Lower lobe of right lung (tissue), 2 donors: ENCODE results near the gene PLXNA4. TPM values are rescaled to one million over a fixed set of nuclear protein-coding genes. Genes with fewer than 3 reads are reported as not detected.

Source experiments
- ATAC-seq, 2 donors: fragments of 200-7000 bp; cut with Tn5 transposase; one replicate each; pipeline ENCODE4 v1.9.1; 2020 to 2022; ENCODE audit warnings: mild to moderate bottlenecking in 2 of 2, moderate library complexity in 2 of 2
- DNase-seq: peaks from one replicate; pipeline ENCODE4 v3.0.0-alpha.2; 2020
- H3K27ac ChIP-seq: fragments of 200-600 bp; one replicate; pipeline ENCODE4 v1.8.0; 2022
- H3K27me3 ChIP-seq: fragments of 200-600 bp; one replicate; pipeline ENCODE4 v1.8.0; 2022; ENCODE audit warnings: low read depth
- H3K36me3 ChIP-seq: fragments of 200-600 bp; one replicate; pipeline ENCODE4 v1.8.0; 2022; ENCODE audit warnings: mild to moderate bottlenecking
- H3K4me1 ChIP-seq: fragments of 200-600 bp; one replicate; pipeline ENCODE4 v1.8.0; 2022
- H3K4me3 ChIP-seq: fragments of 200-600 bp; one replicate; pipeline ENCODE4 v1.8.0; 2022; ENCODE audit warnings: mild to moderate bottlenecking
- H3K9me3 ChIP-seq: fragments of 200-600 bp; one replicate; pipeline ENCODE4 v1.8.0; 2022
- CTCF ChIP-seq: fragments of 200-600 bp; IDR thresholded peaks from one replicate; pipeline ENCODE4 v1.8.0; 2022; ENCODE audit warnings: antibody characterized with exemption, mild to moderate bottlenecking
- intact Hi-C: fragments of 100-400 bp; cut with DNase I; formaldehyde crosslinking; loops from one replicate; pipeline ENCODE4 v1.11.0; 2022
- total RNA-seq: library from RNA; stranded (reverse); fragmentation: NEBNext Ultra II Directional; extraction: Animal tissue kit (Norgen Biotek cat#: 25700); gene quantifications from one replicate; pipeline ENCODE4 v1.2.1, GENCODE V29; 2021
- donor health status: DM: no; HTN: yes; CAD: no; lungs with severe emphysema.

Gene PLXNA4
- total RNA-seq, 1 donor from 2014 or later, result 4.3 TPM

GRCh38 chr7:132318352-132319318, 257.6 kb downstream of the PLXNA4 start:
- DNase-seq, result peak; percentile 86
- Histone ChIP-seq H3K4me3 (no peak overlapping the region), H3K27me3 (peaks cover 10% of the 10 kb centered on the region), H3K4me1 (peaks cover 8% of the 10 kb centered on the region), H3K36me3 (no peaks in the 10 kb centered on the region), H3K9me3 (no peaks in the 10 kb centered on the region), H3K27ac (no peak overlapping the region)
- peak; percentile 88 to 92 for ATAC-seq
- intact Hi-C loops, result loop anchor here (5.0 kb wide), 1 partner anchor 264 kb away; no protein-coding TSS in a partner anchor
- TF ChIP-seq CTCF, result peak; percentile 88

- no peak for ATAC-seq
- Histone ChIP-seq H3K9me3 (no peaks in the 10 kb centered on the region), H3K27me3 (peaks cover 10% of the 10 kb centered on the region), H3K4me1 (peaks cover 8% of the 10 kb centered on the region), H3K27ac (no peak overlapping the region), H3K4me3 (no peak overlapping the region), H3K36me3 (no peaks in the 10 kb centered on the region)
- intact Hi-C loops, result loop anchor here (5.0 kb wide), 1 partner anchor 264 kb away; no protein-coding TSS in a partner anchor
- DNase-seq, result no peak
- TF ChIP-seq CTCF, result no peak
Observed at GRCh38 chr7:132317701-132318351, 258.4 kb downstream of the PLXNA4 start.

GRCh38 chr7:132312531-132313055, 263.7 kb downstream of the PLXNA4 start:
- DNase-seq (no peak), ATAC-seq (no peak)
- TF ChIP-seq CTCF, result no peak
- H3K4me1 ChIP-seq, result no peaks in the 10 kb centered on the region
- H3K36me3 ChIP-seq, result no peaks in the 10 kb centered on the region
- H3K27me3 ChIP-seq, result no peaks in the 10 kb centered on the region
- intact Hi-C loops, result no loop called here
- no peak overlapping the region for H3K27ac ChIP-seq
- no peak overlapping the region for H3K4me3 ChIP-seq
- H3K9me3 ChIP-seq, result no peaks in the 10 kb centered on the region

GRCh38 chr7:132311733-132312132, 264.5 kb downstream of the PLXNA4 start:
- Histone ChIP-seq H3K4me1 (no peaks in the 10 kb centered on the region), H3K9me3 (no peaks in the 10 kb centered on the region), H3K27me3 (no peaks in the 10 kb centered on the region), H3K27ac (no peak overlapping the region), H3K36me3 (no peaks in the 10 kb centered on the region), H3K4me3 (no peak overlapping the region)
- DNase-seq (no peak), ATAC-seq (no peak)
- no peak for TF ChIP-seq CTCF
- intact Hi-C loops, result no loop called here

GRCh38 chr7:132309102-132309805, 267.0 kb downstream of the PLXNA4 start:
- H3K27ac ChIP-seq, result no peak overlapping the region

More at GRCh38 chr7:132309102-132309805, 267.0 kb downstream of the PLXNA4 start:
- no peak for TF ChIP-seq CTCF
- intact Hi-C loops, result no loop called here
- ATAC-seq (no peak), DNase-seq (no peak)
- H3K4me3 ChIP-seq, result no peak overlapping the region
- no peaks in the 10 kb centered on the region for H3K36me3 ChIP-seq
- H3K27me3 ChIP-seq, result no peaks in the 10 kb centered on the region
- no peaks in the 10 kb centered on the region for H3K4me1 ChIP-seq
- H3K9me3 ChIP-seq, result no peaks in the 10 kb centered on the region
